ENCODE results near the gene ARHGAP27.
"Not testable (repeated sequence)": the region's sequence is repeated elsewhere in the genome, so short reads cannot be mapped to it uniquely, and the experiment has no call there.

Gene ARHGAP27

DNA sequence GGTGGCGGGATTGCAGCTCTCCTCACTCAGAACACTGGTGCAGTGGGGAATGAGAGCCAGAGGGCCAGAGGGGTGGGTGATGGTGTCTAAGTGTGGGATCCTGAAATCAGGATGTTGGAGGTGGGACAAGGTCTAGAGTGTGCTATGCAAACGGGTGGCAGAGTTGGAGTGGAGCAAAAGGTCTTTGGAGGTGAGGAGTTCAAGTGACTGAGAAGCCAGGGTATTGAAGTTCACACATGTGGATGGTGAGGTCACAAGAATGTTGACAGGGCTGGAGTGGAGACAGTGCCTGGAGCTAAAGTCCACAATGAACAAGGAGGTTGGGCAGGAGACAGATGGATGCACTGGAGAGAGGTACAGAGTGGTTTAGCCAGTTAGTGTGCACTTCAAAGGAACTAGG lies 77.6 kb downstream of the ARHGAP27 start:
- DNase-seq: no peak
- TF ChIP-seq GATA1 (IDR thresholded peaks at IDR 0.05; ENCODE audit: low read depth, low read length): no peak
- TF ChIP-seq POLR2A (IDR thresholded peaks at IDR 0.05; ENCODE audit: low read length): no peak

DNA sequence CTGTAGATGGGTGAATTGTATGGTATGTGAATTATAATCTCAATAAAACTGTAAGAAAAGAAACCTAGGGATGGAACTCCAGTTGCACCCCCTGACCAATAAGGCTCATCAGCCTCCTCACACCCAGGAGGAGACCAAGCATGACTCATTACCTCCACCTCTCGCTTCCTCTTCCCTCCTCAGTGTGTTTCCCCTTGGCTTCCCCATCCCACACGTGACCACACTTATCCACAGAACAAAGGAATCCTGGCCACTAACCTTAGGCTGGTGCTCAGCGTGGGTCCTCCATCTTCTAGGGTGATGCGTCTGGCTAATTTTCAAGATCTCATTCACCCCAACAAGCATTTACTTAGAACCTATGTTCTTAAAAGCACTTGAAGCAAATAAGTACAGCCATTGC lies 79.6 kb downstream of the ARHGAP27 start:
- no peak for TF ChIP-seq GATA1 (IDR thresholded peaks at IDR 0.05; ENCODE audit: low read depth, low read length)
- TF ChIP-seq POLR2A (IDR thresholded peaks at IDR 0.05; ENCODE audit: low read length): no peak
- no peak for DNase-seq

DNA sequence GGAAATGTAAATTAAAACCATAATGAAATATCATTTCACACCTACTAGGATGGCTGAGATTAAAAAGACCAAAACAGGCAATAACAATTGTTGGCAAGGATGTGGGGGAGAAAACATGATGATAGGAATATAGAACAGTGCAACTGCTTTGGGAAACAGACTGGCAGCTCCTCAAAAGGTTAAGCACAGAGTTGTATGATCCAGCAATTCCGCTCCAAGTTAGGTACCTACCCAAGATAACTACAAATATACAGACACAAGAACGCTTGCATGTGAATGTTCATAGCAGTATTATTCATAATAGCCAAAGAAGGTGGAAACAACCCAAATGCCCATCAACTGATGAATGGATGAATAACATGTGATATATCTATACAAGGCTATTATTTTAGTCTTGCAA lies 80.8 kb downstream of the ARHGAP27 start:
- no peak for DNase-seq
- TF ChIP-seq GATA1 (IDR thresholded peaks at IDR 0.05; ENCODE audit: low read depth, low read length) (no peak), POLR2A (IDR thresholded peaks at IDR 0.05; ENCODE audit: low read length) (no peak)

DNA sequence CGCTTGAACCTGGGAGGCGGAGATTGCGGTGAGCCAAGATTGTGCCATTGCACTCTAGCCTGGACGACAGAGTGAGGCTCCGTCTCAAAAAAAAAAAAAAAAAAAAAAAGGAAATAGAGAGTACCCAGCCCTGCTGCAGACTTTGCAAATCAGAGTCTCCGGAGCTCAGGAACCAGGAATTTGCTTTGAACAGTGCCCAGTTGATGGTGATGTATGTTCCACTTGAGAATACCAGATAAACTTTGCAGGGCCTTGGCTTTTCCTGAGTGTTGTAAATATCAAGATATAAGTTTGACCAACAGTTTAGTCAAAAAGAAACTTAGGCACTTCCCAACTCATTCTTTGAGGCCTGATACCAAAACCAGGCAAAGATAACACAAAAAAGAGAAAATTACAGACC lies 85.2 kb downstream of the ARHGAP27 start:
- DNase-seq: no peak
- TF ChIP-seq GATA1 (IDR thresholded peaks at IDR 0.05; ENCODE audit: low read depth, low read length) (no peak), POLR2A (IDR thresholded peaks at IDR 0.05; ENCODE audit: low read length) (no peak)

DNA sequence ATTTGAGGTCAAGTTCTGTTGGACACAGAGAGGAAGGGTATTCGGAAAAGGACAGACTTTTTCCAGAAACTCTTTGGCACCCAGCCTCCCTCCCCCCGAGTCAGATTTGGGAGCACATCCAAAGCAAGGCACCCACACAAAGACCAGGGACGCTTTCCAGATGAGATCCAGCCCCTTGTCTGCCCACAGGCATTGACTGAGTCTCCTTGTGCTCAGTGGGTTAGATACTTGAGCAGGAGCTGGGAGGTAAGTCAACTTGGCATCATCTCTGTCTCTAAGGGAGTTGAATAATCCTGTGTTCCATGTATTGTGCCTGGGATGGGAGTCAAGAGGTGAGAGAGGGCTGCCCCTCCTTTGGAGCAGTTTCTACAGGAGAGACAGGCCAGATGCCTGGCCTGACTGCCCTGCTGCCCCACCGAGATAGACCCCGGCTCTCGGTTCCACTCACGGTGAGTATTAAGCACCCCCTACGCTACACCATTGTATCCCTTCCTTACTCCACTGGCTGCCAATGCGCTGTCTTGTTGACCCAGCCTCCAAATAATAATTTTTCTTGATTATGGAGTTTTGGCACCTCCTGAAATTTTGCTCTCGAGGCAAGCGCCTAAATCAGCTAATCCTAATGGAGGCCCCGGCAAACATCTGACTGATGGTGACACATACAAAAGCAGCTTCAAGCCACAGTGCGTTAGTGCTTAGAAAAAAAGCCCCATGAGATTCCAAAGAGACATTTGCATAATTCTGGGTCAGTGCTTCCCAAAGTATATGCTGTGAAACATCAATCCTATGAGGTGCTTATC lies 86.3 kb downstream of the ARHGAP27 start:
- TF ChIP-seq GATA1 (IDR thresholded peaks at IDR 0.05; ENCODE audit: low read depth, low read length): no peak
- TF ChIP-seq POLR2A (IDR thresholded peaks at IDR 0.05; ENCODE audit: low read length): no peak
- no peak for DNase-seq

DNA sequence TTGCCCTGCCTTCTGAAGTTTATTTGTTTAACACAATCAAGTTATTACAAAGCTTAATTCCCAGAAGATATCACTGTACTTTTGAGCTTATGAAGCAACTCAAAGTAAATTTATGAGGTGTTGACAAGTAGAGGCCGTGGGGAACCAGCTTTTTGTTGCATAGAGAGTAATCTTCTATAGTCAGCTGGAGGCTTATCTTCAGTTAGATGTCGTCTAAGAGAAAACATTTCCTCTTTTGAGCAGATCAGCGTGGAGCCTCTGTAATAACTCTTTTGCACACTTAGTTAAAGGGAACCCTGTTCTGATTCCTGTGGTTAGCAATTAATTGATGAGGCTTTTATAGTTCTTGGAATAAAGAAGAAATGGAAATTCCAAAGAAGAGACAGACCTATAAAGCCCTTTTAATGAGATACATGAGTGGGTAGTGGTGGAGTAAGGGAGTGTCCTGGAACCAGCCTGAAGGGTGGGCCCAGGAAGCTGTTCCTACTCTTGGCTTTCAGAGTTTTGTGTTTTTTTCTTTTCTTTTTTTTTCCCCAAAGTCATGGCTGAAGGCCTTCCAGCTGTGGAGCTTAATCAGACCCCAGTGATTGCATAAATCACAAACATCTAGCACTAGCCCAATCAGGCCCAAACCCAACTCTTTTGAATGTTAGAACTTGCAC lies 87.0 kb downstream of the ARHGAP27 start:
- TF ChIP-seq POLR2A (IDR thresholded peaks at IDR 0.05; ENCODE audit: low read length) (no peak), GATA1 (IDR thresholded peaks at IDR 0.05; ENCODE audit: low read depth, low read length) (no peak)
- peak; percentile 62 to 73 for DNase-seq

DNA sequence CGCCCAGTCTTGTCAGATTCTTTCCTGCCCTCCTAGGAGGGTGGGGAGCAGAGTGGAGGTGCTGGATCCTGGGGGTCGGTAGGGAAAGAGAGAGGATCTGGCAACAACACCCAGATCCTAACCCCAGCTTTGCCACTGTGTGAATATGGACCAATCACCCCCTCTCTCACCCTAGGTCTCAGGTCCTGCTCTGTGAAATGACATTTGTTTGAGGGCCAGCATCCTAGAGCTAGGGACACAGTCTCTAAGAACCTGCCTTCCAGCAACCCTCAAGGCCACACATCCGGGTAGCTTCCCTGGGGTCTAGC lies 87.5 kb downstream of the ARHGAP27 start:
- DNase-seq: no peak
- TF ChIP-seq GATA1 (IDR thresholded peaks at IDR 0.05; ENCODE audit: low read depth, low read length) (no peak), POLR2A (IDR thresholded peaks at IDR 0.05; ENCODE audit: low read length) (no peak)

DNA sequence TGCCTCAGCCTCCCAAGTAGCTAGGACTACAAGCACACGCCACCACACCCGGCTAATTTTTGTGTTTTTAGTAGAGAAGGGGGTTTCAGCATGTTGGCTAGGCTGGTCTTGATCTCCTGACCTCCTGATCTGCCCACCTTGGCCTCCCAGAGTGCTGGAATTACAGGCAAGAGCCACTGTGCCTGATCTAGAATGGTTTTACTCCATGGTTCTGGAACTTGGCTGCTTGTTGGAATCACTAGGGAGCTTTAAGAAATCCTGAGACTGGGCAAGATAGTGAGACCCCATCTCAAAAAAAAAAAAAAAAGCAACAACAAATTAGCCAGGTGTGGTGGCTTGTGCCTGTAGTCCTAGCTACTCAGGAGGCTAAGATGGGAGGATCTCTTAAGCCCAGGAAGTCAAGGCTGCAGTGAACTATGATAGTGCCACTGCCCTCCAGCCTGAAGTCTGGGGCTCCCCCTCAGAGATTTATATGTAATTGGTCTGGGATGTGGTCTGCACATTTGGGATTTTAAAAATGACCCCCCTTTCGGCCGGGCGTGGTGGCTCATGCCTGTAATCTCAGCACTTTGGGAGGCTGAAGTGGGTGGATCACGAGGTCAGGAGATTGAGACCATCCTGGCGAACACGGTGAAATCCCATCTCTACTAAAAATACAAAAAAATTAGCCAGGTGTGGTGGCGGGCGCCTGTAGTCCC lies 88.6 kb downstream of the ARHGAP27 start:
- not testable (repeated sequence) for DNase-seq
